HEK293T (cell line): ENCODE measurements around the gene IVL.

Experiments
- CTCF ChIA-PET: fragments of 350-600 bp; formaldehyde crosslinking; extraction: SDS; loops from one replicate; lab custom pipeline; 2021; ENCODE audit warnings: antibody characterized with exemption, inconsistent platforms; lab: Yijun Ruan, JAX
- POLR2A ChIA-PET: fragments of 350-600 bp; formaldehyde crosslinking; extraction: SDS; loops from one replicate; lab custom pipeline; 2020; ENCODE audit warnings: antibody characterized with exemption, inconsistent platforms; lab: Yijun Ruan, JAX
- DNase-seq: peaks from one replicate; pipeline ENCODE4 v3.0.0; 2012; ENCODE audit warnings: mixed read lengths; ENCODE audit errors: extremely low spot score
- ARNT ChIP-seq: fragments of 450-650 bp; IDR thresholded peaks from 2 replicates; pipeline ENCODE4 v1.6.1; 2017; ENCODE audit warnings: mild to moderate bottlenecking
- BHLHE40 ChIP-seq: fragments of 450-650 bp; IDR thresholded peaks from 2 replicates; pipeline ENCODE4 v1.6.1; 2016; ENCODE audit warnings: mild to moderate bottlenecking, moderate library complexity, borderline replicate concordance
- CTBP1 ChIP-seq: fragments of 450-650 bp; IDR thresholded peaks from 2 replicates; pipeline ENCODE4 v1.6.1; 2016; ENCODE audit warnings: borderline replicate concordance
- ELF4 ChIP-seq: fragments of 450-650 bp; IDR thresholded peaks from 2 replicates; pipeline ENCODE4 v1.6.1; 2017; ENCODE audit warnings: antibody characterized with exemption
- FOXA1 ChIP-seq: fragments of 450-650 bp; IDR thresholded peaks from 2 replicates; pipeline ENCODE4 v1.6.1; 2016; ENCODE audit warnings: mild to moderate bottlenecking
- FOXK2 ChIP-seq: fragments of 450-650 bp; IDR thresholded peaks from 2 replicates; pipeline ENCODE4 v1.6.1; 2016; ENCODE audit warnings: mild to moderate bottlenecking
- FOXM1 ChIP-seq: fragments of 450-650 bp; IDR thresholded peaks from 2 replicates; pipeline ENCODE4 v1.6.1; 2017; ENCODE audit warnings: mild to moderate bottlenecking, borderline replicate concordance
- HDGF ChIP-seq: fragments of 450-650 bp; IDR thresholded peaks from 2 replicates; pipeline ENCODE4 v1.6.1; 2017; ENCODE audit warnings: antibody characterized with exemption, borderline replicate concordance
- L3MBTL2 ChIP-seq: fragments of 450-650 bp; conservative IDR thresholded peaks from 2 replicates; pipeline ENCODE4 v1.6.1; 2016; ENCODE audit warnings: mild to moderate bottlenecking
- LEF1 ChIP-seq: fragments of 450-650 bp; IDR thresholded peaks from 2 replicates; pipeline ENCODE4 v1.6.1; 2017; ENCODE audit warnings: mild to moderate bottlenecking, borderline replicate concordance
- NFRKB ChIP-seq: fragments of 450-650 bp; IDR thresholded peaks from 2 replicates; pipeline ENCODE4 v1.6.1; 2016; ENCODE audit warnings: mild to moderate bottlenecking, moderate library complexity
- PKNOX1 ChIP-seq: fragments of 450-650 bp; IDR thresholded peaks from 2 replicates; pipeline ENCODE4 v1.6.1; 2016
- SP1 ChIP-seq: fragments of 450-650 bp; IDR thresholded peaks from 2 replicates; pipeline ENCODE4 v1.6.1; 2017
- SUZ12 ChIP-seq: fragments of 450-650 bp; IDR thresholded peaks from 2 replicates; pipeline ENCODE4 v1.6.1; 2016; ENCODE audit warnings: mild to moderate bottlenecking
- TARDBP ChIP-seq: fragments of 450-650 bp; IDR thresholded peaks from 2 replicates; pipeline ENCODE4 v1.6.1; 2016
- ZNF384 ChIP-seq: fragments of 450-650 bp; IDR thresholded peaks from 2 replicates; pipeline ENCODE4 v1.6.1; 2016

Gene IVL

GRCh38 chr1:152907686-152908601 lies at the start of gene IVL:
TSS of gene IVL (plus strand) at chr1:152908546. CDS start at chr1:152909798, 1,252 bp downstream.
- no peak for DNase-seq
- ChIA-PET CTCF (no interaction called here), POLR2A (no interaction called here)
- TF ChIP-seq ZNF384 (no peak), ELF4 (no peak), ARNT (no peak), L3MBTL2 (no peak), HDGF (no peak), NFRKB (no peak), FOXM1 (no peak), FOXK2 (no peak), LEF1 (no peak), SUZ12 (no peak), CTBP1 (no peak), SP1 (no peak), BHLHE40 (no peak), TARDBP (no peak), FOXA1 (no peak), PKNOX1 (no peak)

GRCh38 chr1:152859696-152860095 lies 48.6 kb upstream of the IVL start, which contains the start of gene LCE7A:
TSS of gene LCE7A (plus strand) at chr1:152859996. CDS start at chr1:152860698, 702 bp downstream.
- CTCF ChIA-PET: interaction anchor here (2.3 kb wide), 1 partner anchor 11 kb away, joined by 11 read pairs; no protein-coding TSS in a partner anchor
- TF ChIP-seq CTBP1 (no peak), L3MBTL2 (no peak), ELF4 (no peak), SP1 (no peak), ARNT (no peak), SUZ12 (no peak), FOXK2 (no peak), PKNOX1 (no peak), TARDBP (no peak), LEF1 (no peak), HDGF (no peak), BHLHE40 (no peak), NFRKB (no peak), FOXA1 (no peak), FOXM1 (no peak), ZNF384 (no peak)
- POLR2A ChIA-PET: no interaction called here
- no peak for DNase-seq

GRCh38 chr1:152860129-152860528 lies 48.2 kb upstream of the IVL start:
- DNase-seq: no peak
- ChIA-PET CTCF (interaction anchor here (2.3 kb wide), 1 partner anchor 10 kb away, joined by 11 read pairs; no protein-coding TSS in a partner anchor), POLR2A (no interaction called here)
- no peak for TF ChIP-seq BHLHE40
- no peak for TF ChIP-seq LEF1
- TF ChIP-seq ELF4: no peak
- TF ChIP-seq TARDBP: no peak
- TF ChIP-seq HDGF: no peak

- DNase-seq: no peak
- ChIA-PET CTCF (interaction anchor here (2.3 kb wide), 1 partner anchor 9 kb away, joined by 11 read pairs; no protein-coding TSS in a partner anchor), POLR2A (no interaction called here)
- TF ChIP-seq NFRKB (no peak), FOXA1 (no peak), SUZ12 (no peak), FOXK2 (no peak), FOXM1 (no peak), ARNT (no peak), BHLHE40 (no peak), ELF4 (no peak), ZNF384 (no peak), SP1 (no peak), L3MBTL2 (no peak), PKNOX1 (no peak), HDGF (no peak)
These were observed 47.0 kb upstream of the IVL start for GRCh38 chr1:152861374-152861773.

GRCh38 chr1:152864443-152864842 lies 43.9 kb upstream of the IVL start:
- no peak for DNase-seq
- CTCF ChIA-PET: interaction anchor here (0.6 kb wide), 1 partner anchor 368 kb away, joined by 3 read pairs; no protein-coding TSS in a partner anchor
- POLR2A ChIA-PET: no interaction called here
- TF ChIP-seq SUZ12 (no peak), FOXM1 (no peak)

- no peak for DNase-seq
- TF ChIP-seq ZNF384 (no peak), ARNT (no peak), TARDBP (no peak), LEF1 (no peak), HDGF (no peak), BHLHE40 (no peak), L3MBTL2 (no peak), FOXA1 (no peak), NFRKB (no peak), SP1 (no peak), SUZ12 (no peak), ELF4 (no peak), FOXK2 (no peak)
- ChIA-PET POLR2A (no interaction called here), CTCF (no interaction called here)
These were observed 42.0 kb upstream of the IVL start for GRCh38 chr1:152866321-152866720.
